NCI-H2196 treated with DMSO at 0.1 percent for 48 hours (cell line): ENCODE results near the gene CRACDL.

Experiments
- DNase-seq: peaks from one replicate; lab custom pipeline; 2025; ENCODE audit not compliant: unreplicated experiment; lab: John Stamatoyannopoulos, UW

The CRACDL gene

DNA sequence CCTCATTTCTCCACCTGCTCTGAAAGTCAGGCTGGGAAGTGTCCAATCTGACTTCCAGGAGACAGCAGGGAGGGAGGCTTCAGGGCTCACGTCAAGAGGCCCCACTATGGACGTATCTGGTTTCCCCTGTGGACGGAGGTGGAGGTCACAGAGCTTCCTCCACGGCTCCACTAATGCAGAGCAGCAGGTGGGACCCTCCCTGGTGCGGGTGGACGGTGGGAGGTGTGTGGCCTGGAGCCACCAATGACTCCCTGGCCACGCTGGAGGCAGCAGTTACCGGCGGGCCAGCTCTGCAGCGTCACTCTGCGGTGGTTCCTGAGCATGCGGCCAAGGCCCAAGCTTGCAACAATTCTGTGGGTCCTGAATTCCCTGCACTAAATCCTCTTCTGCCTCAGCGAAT, 9.0 kb downstream of the CRACDL start:
- DNase-seq, result peak; percentile 78

DNA sequence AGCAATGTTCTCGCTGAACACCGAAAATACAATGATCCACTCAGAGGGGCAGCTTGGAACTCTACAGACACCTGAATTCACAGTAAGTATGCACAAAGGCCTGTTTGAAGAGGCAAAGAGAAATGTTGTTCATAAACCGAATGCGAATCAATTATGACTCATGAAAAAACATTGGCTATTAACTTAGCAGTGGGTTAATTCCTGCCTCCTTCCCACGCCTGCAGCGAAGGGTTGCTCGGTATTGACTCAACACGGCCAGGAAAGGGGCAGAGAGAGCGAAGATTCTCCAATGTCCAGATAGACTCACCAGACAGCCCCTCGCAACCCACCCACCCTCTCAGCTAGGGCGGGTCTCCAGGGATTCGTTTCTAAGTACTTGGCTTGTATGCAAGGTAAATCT, 9.4 kb downstream of the CRACDL start:
- DNase-seq, result no peak

DNA sequence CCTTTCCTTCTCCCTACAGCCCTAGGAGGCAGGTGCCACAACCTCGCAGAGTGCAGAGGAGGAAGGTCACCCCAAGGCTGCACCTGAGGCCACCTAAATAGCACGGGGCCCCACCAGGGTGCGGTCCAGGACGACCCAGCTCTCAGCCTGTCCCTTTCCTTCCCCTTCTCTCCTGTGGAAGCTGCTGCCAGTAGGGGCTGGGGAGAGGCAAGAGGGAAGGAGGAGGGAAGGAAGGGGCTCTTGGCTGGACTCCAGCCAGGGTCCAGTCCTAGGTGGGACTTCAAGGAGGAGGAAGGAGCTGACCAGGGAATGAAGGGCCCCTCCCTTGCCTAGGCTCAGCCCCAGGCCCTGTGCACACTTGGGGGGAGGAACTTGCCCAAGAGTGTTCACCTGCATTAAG, 11.1 kb downstream of the CRACDL start:
- no peak for DNase-seq

DNA sequence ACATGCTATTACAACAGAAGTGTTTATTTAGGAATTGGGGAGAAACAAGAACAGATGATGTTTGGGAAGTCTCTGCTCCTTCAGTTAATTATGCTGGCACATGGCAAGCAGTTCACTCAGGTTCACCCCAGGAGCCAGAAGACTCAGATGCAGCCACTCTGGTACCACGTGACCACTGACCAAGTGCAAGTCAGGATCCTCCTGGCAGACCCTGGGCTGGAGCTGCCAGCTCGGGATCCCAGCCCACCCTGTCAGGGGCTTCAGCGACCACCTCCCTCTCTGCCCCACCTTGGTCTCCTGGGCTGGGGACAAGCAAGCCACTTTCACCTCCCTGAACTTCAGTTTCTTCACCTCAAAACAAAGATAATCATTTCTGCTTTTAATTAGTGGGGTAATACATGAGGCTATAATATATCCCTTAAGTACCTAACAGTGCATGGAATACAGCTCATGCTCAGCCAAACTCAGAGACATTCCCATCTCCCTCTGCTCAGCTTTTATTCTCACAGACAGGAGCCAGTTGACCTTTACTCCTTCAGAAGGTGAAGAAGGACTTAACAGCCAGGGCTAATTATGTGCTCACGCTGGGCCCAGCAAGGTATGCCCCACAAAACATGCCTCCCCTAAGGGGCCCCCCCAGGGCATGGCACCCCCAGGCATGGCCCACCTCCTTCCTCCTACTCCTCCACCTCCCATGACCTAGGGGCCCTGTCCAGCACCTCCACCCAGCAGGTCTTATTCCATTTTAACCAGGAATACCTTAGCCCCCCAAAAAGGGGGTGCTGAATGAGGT, 11.8 kb downstream of the CRACDL start:
- no peak for DNase-seq

DNA sequence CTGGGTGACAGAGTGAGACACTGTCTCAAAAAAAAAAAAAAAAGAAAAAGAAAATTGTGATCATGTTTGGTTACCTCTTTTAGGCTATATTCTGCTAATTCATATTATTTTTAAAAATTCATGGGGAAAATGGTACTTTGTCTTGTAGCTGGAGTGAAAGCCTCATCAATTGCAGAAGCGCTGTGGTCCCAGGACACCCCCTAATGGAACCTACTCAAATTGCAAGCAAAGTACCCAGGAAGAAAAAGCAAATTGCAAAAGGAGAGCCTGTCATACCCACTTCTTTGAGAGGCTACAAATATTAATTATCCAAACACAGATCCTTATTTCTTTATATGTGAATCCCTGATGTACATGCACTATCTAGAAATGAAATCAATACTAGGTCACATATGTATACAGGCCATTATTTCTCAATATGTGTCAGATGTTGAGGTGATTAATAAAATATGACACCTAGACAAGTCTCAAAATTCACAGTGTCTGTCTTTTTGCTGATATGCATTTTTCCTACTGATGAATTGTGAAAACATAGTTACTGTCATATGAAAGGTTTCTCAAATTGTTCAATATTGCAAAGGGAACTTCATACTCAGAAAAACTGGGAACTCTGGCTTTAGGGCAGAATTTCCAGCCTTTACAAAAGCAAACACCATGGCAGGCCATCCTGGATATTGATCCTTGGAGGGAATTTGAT, 12.6 kb downstream of the CRACDL start:
- DNase-seq, result no peak

DNA sequence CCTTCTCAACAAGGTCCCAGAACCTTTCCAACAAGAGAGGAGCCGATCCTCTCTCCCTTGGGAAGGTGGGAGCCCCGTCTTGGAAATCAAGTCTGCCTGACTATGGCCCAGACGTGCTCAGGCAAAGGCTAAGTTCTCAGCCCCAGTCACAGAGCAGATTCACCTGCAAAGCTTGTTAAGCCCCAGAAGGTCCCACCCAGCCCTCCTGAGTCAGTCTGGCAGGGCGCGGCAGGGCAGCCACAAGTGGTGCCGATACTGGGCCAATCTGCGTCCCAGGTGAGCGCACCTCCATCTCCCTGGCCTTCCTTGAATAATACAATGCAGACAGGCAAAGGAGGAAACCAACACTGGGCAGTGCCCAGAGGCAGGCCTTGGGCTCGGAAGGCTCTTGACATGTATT, 15.0 kb downstream of the CRACDL start:
- no peak for DNase-seq

DNA sequence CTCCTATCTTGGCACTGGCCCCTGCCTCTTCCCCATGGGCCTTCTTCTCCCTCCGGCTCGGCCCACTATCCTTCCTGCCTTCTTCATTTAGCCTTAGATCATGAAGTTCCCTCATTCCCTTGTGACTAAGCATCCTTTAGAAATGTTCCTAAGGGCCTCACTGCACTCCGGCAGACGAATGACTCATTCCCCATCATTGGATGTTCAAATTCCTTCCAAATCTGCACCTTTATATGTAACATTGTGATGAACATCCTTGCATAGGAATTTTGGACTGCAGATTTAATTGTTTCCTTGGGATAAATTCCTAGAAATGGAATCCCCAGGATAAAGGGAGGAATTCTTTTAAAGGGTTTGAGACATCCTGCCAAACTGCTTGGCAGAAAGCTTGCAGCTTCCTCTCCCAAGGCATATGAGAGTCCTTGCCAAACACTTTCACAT, 19.0 kb downstream of the CRACDL start:
- DNase-seq, result no peak

DNA sequence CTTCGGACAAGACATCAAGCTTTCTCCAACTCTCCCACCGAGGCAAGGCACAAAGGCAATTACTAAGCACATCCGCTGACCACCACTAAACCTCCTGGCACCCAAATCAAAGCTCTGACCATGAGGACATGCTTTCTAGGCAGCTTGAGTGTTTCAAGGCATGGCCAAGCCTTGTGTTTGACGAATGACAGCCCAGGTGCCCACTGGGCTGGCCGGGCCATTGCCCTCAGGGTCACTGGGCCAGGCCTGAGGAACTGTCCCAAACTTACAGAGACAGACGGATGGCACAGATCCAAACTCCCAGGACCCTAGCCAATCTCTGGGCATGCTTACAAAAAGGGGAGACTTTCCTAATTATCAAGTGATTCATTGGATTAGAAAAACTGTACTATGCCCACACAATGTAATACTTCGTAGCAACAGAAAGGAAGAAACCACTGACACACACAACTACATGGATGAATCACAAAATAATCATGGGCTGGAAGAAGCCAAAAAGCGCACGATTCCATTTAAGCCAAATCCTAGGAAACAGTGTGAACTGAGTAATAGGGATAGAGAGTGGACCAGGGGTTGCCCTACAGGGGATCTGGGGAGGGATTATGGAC, 20.2 kb downstream of the CRACDL start:
- no peak for DNase-seq

DNA sequence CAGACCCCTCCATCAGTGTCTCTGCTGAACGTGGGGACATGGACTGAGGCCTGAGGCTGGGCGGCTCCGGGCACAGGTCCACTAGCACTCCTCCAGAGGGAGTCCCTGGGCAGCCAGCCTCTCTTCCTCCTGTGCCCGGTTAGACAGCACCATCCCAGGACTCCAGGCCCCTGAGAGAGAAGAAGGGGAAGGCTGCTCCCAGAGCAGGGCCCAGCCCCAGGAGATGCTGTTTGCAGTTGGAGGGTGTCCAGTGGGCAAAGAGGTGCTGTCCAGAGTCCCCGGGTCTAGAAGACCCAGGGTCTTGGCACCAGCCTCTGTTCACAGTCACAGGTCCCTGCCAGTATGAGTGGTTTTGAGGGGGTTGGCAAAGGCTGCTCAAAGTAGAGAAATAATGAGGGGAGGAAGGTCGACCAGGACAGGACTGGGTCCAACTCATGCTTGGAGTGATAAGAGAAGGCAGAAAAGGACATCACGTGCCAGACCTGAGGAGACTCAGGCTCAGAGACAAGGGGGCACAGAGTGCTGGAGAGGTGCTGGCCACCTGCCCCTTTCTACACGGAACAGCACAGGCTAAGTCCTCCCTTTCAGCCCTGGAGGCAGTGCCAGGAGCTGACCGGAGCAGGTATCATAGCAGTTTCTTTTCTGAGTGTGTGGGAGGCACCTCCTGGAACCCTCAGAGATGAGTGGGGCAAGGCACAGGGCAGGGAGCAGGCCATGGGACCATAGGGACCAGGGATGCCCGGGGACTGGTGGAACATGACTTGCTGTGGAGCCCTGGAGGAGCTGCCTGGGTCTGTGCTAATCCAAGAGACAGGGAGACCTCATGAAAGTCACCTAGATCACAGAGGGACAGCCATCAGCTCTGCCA, 21.1 kb downstream of the CRACDL start:
- no peak for DNase-seq

DNA sequence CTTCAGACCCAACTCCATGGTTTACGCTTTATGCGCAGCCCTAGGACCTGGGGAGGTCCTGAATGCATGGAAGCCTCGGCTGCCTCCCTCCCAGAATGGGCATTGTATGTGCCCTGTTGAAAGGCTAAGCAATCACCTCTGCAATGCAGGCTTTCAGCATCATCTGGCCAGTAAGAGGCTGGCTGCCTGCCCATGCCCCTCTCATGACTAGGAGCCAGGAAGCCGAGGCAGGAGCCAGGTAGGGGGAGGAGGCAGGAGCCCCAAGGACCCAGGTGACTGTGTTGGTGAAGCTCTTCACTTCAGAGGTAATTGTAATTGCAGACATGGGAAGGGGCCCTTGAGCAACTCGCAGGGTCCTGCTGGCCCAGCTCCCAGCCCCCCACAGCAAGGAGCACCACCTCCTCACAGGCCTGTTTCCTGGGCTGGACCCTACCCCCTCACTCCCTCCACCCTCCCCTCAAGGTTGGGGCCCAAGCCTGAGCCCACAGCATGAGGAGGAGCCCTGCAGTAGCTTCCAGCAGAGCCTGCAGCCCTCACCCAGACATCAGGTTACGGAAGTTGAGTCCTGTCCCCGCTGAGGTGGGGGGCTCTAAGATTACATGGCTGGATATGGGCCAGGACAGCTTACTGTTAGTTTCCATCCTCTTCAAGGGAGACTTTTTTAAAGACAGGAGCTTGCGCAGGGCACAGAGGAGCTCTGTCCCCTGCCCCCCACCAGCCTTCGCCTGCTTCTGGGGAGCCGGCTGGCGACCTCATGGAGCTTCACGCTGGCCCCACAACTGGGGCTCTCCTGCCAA, 21.9 kb downstream of the CRACDL start:
- DNase-seq, result peak; percentile 95

DNA sequence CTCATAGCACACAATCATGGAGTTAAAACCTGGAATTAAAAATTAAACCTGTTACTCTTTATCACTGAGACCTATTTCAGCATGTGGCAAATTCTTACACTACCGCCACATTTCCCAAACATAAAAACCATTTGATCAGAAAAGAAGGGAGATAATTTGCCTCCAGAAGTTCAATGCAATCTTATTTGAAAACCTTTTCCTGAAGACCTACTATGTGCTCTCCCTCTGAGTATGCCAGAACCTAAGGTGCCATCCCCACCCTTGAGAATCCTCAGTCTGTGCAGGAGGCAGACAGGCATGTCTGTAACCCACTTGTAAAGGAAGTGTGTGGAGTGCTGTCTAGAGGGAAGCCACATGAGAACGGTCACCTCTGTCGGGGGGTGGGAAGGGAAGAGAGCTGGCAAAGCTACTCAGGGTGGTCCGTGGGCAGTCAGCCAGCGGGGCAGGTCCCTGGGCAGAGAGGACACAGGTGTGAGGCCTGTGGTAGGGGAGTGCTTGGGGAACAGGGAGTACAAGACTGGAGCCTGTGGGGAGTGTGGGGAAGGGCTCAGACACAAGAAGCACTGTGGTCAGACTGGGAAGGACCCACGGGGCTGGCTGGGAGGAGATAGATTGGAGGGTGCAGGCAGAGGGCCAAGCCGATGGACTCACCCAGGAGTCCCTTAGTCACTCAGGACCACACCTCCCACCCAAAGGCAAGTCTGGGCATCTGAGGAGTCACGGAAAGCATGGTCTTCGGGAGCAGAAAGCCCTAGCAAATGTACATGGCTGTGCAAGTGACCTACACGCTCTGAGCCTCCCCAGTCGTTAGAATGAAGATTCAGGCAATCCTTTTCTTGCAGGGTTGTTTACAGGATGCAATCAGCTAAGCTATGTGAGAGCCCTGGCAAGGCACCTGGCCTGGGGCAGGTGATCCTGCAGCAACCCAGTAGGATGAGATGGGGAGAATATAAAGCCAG, 22.8 kb downstream of the CRACDL start:
- DNase-seq, result no peak

DNA sequence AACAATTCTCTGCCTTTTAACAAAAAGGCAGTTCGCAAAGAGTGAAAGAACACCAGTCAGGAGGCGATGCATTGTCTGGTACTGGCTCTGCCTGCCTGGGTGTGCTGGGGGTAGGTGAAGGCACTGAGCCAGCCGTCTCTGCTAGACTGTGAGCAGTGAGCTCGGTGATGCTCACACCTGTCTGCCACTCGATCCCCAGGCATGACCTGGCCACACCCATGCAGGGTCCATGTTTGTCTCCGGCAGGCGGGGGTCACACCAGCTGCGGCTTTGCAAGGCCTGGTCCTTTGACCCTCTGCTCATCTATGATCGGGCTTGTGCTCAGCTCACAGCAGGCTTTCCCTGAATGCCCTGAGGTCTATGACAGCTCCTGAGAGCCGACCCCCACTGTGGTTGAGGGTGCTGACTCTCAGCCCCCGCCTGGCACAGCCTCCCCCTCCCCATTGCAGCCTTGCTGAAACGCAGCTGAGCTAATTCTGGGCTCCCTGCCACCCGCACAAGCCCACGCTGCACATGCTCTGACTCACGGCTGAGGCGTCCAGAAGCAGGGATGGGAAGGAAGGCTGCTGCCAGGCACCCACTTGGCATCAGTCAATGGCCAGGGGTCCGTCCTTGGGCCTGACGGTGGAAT, 23.7 kb downstream of the CRACDL start:
- peak; percentile 95 for DNase-seq

DNA sequence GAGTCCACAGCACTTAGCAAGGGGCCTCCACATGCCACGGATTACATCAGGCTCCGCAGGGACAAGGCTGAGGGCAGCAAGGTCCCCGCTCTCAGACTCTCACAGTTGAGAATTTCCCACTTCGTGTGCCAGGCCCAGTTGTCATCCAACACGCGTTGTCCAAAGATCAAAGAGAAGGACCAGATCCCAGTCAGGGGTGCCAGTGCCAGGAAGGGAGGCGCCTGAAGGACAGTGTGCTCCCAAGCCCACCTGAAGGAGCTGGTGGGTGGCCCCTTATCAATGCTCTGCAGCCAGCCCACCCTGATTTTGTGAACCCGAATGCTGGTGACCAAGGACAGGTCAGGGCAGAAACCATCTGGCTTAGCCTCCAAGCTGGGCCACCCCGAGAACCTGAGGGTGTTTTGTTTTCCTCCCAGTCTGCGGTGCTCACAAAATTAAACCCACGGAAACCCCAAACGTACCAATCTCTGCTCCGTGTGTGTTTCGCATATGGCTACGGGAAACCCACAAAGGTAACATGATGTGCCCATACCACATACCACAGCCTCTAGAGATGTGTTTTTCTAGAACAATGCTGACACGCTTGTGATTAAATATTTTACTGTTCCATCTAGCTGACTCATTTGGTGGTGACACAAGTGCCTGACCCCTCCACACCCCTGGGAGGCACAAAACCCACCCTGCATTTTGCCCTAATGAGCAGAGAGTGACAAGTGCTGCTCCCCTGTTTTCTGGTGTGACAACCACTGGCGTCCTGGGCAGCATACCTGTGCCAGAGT, 24.5 kb downstream of the CRACDL start:
- DNase-seq, result no peak

DNA sequence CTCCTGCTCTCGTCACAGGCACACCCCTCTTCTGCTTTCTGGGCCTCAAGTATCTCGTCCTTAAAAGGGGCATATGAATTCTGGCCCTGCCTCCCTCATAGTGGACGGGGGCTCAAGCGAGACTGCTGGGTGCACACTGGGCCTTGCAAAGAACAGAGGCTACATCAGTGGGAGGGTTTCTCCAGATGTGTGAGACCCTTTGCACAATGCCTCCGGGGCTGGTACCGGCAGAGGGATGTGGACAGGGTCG, 25.0 kb downstream of the CRACDL start:
- DNase-seq, result no peak

DNA sequence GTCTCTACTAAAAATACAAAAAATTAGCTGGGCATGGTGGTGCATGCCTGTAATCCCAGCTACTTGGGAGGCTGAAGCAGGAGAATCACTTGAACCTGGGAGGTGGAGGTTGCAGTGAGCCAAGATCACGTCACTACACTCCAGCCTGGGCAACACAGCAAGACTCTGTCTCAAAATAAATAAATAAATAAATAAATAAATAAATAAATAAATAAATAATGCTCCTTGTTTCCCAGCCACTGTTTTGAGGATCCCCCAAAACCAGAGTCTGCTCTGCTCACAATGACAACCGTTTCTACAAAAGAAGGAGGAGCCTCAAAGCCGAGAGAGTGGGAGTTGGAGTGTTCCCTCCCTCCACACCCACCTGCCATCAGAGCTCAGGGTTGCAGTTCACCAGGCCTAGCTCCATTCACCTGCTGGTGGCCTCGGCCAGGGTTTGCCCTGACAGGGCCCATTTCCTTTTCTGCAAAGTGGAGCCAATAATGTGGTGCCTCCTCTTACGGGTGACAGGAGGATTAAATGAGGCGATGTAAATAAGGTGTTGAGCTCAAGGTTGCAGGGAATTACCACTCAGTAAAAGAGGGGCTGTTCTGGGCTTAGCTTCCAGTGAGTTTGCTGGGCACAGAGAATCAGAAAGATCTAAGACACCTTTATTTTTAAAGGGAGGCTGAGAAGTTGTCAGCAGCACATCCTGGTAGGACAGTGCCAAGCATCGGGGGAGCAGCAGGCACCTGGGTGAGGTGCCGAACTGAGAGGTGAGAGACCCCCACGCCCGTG, 25.5 kb downstream of the CRACDL start:
- no peak for DNase-seq

DNA sequence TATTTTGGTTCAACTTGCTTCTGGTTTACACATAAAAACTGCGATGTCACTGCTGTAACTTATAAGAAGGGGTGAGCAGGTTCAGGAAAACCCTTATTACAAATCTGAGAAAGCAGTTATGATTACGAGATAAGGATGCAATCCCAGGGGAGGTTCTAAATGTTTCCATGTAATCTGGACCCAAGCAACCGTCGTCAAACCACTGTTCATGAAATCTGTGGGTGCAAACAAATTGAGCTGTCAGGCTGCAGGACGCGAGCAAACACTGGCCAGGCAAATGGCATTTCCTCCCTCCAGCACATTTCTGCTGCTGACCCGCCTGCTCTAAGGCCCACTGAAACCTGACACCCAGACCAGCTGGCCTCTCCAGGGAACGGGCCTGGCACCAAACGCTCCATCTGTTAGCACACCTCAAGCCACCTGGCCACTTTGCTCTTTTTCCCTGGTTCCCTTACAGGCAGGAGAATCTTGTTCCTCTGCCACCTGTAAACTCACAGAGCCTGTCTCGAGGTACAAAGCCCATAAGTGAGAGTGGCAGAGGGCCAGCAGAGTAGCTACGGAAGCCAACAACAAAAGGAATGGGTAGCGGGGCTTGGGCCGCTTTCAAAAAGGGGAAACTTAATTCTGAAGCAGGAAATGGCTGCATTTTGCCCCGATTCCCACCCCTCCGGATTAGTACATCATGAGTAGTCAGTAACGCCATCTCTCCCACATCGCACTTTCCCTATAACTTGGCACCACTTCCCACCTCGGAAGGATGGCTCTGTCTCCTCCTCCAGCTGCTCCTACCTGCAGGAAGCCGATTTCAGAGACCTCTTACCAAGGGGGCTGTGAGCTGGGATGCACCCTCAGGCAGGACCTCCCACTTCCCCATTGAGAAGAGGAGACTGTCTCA, 26.5 kb downstream of the CRACDL start:
- DNase-seq, result peak; percentile 98

DNA sequence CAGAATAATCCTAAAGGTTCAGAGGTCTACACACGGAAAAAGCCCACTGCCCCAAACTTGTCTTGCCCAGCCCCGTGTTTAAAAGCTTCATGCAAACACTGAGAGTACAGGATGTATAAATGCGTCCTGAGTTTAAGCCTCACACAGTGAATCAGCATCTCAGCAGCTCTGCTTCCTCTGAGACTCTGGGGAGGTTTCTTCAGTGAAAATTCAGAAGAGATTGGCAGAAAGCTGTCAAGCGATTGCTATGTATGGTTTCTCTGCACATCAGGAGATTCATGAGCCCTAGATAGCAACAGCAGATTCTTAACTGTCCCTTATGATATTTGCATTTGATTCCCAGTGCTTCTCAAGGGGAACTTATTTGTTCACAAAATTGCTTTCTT, 27.1 kb downstream of the CRACDL start:
- DNase-seq, result no peak
